ENCODE measurements around the gene SRBD1.

DNA sequence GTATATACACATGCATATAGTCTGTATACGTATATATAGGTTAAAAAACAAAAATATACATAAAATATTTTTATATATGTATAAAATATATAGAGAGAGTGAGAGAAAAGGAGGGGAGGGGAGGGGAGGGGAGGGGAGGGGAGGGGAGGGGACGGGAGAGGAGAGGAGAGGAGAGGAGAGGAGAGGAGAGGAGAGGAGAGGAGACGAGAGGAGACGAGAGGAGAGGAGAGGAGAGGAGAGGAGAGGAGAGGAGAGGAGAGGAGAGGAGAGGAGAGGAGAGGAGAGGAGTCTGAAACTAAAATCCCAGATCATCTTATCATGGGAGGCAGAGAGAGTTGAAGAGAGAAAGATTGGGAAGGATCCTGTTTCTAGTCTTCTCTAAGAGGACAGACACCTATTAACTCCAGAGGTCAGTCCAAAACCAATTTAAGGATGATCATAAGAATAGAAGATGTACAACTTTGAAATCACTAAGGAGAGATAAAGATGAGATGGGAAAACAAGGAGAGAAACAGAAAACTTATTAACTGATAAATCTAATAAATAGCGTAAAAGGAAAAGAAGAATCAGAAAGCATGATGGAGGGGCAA is 195.4 kb downstream of the SRBD1 start:
- no peak for TF ChIP-seq POLR2AphosphoS5 (IDR thresholded peaks at IDR 0.05)
- TF ChIP-seq, protein P1, sequence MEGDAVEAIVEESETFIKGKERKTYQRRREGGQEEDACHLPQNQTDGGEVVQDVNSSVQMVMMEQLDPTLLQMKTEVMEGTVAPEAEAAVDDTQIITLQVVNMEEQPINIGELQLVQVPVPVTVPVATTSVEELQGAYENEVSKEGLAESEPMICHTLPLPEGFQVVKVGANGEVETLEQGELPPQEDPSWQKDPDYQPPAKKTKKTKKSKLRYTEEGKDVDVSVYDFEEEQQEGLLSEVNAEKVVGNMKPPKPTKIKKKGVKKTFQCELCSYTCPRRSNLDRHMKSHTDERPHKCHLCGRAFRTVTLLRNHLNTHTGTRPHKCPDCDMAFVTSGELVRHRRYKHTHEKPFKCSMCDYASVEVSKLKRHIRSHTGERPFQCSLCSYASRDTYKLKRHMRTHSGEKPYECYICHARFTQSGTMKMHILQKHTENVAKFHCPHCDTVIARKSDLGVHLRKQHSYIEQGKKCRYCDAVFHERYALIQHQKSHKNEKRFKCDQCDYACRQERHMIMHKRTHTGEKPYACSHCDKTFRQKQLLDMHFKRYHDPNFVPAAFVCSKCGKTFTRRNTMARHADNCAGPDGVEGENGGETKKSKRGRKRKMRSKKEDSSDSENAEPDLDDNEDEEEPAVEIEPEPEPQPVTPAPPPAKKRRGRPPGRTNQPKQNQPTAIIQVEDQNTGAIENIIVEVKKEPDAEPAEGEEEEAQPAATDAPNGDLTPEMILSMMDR (IDR thresholded peaks at IDR 0.05 in 8 of 11, conservative IDR thresholded peaks at IDR 0.05 in 3 of 11) = no peak

All from spleen (tissue), 7 donors.